Esophagus squamous epithelium (tissue), 5 donors: Measurements from ENCODE around the gene ENOSF1. TPM values are rescaled to one million over a fixed set of nuclear protein-coding genes. Genes with fewer than 3 reads are reported as not detected.

ENCODE experiments used
- DNase-seq: peaks from one replicate; lab custom pipeline; 2025; lab: John Stamatoyannopoulos, UW
- H3K27ac ChIP-seq, 4 donors: fragments of 200-600 bp; sonication (generic); one replicate each; pipeline ENCODE4 v1.5.1; 2016 to 2019; ENCODE audit warnings: mild to moderate bottlenecking in 1 of 4
- H3K27me3 ChIP-seq, 4 donors: fragments of 200-600 bp; sonication (generic); 1 replicate in 3 of 4; 2 replicates in 1 of 4; pipeline versions ENCODE4 v1.5.1 to v1.6.0; 2017 to 2021; ENCODE audit warnings: antibody characterized with exemption in 1 of 4
- H3K36me3 ChIP-seq, 3 donors: fragments of 200-600 bp; sonication (generic); one replicate each; pipeline ENCODE4 v1.5.1; 2016 to 2019
- H3K4me1 ChIP-seq, 3 donors: fragments of 200-600 bp; sonication (generic); one replicate each; pipeline ENCODE4 v1.5.1; 2017 to 2019
- H3K4me3 ChIP-seq, 4 donors: fragments of 200-600 bp; sonication (generic); 1 replicate in 3 of 4; 2 replicates in 1 of 4; pipeline ENCODE4 v1.5.1; 2016 to 2019; ENCODE audit warnings: mild to moderate bottlenecking in 2 of 4, moderate library complexity in 1 of 4
- H3K9me3 ChIP-seq, 3 donors: fragments of 200-600 bp; sonication (generic); one replicate each; pipeline ENCODE4 v1.5.1; 2016 to 2019
- CTCF ChIP-seq, 6 experiments: fragments of 450-650 bp in 4 of 6; fragments of 200-600 bp in 2 of 6; sonication (generic) in 2 of 6; IDR thresholded peaks; one replicate each; pipeline ENCODE4 v1.5.1; 2016 to 2019; ENCODE audit warnings: antibody characterized with exemption in 6 of 6, mild to moderate bottlenecking in 4 of 6, moderate library complexity in 4 of 6
- POLR2A ChIP-seq, 4 donors: fragments of 450-650 bp; IDR thresholded peaks; one replicate each; pipeline ENCODE4 v1.6.1; 2017; ENCODE audit warnings: antibody characterized with exemption in 4 of 4, mild to moderate bottlenecking in 4 of 4, moderate library complexity in 3 of 4
- WGBS, 2 donors: methylation state at CpG; one replicate each; pipeline ENCODE4 v1.1.5; 2018; 5-methylcytosine and 5-hydroxymethylcytosine counted together
- intact Hi-C: fragments of 100-400 bp; cut with DNase I; formaldehyde crosslinking; loops from one replicate; pipeline ENCODE4 v1.15.0; 2022
- total RNA-seq, 4 donors: library from RNA; depleted of rRNA; stranded (reverse); fragments of >200 nt; gene quantifications; one replicate each; pipeline ENCODE4 v1.1.0, GENCODE V29; 2016
- donor health status: DM: yes; HTN: yes; CAD: no.

The ENOSF1 gene
- total RNA-seq, 4 donors from 2014 or later: 31.7 to 63.7 (median 47.1) TPM

GRCh38 chr18:623761-624620 is 88.4 kb downstream of the ENOSF1 start:
- no peak for TF ChIP-seq POLR2A (IDR thresholded peaks at IDR 0.05)
- TF ChIP-seq CTCF (IDR thresholded peaks at IDR 0.05): peak; percentile 23 to 70 (median 48)
- no peak for DNase-seq
- intact Hi-C loops: loop anchor here (10.0 kb wide), 1 partner anchor 111 kb away; no protein-coding TSS in a partner anchor
- H3K4me3 ChIP-seq: no peak overlapping the region
- H3K27me3 ChIP-seq: no peaks in the 10 kb centered on the region
- no peaks in the 10 kb centered on the region for H3K4me1 ChIP-seq
- H3K9me3 ChIP-seq: no peaks in the 10 kb centered on the region
- no peaks in the 10 kb centered on the region for H3K36me3 ChIP-seq
- WGBS, 2 donors: 58 to 64% methylated on average over 11 of the region's 11 CpGs
- H3K27ac ChIP-seq: no peak overlapping the region

- no peak for DNase-seq
- TF ChIP-seq CTCF (IDR thresholded peaks at IDR 0.05): no peak
- TF ChIP-seq POLR2A (IDR thresholded peaks at IDR 0.05): no peak
- H3K9me3 ChIP-seq: no peaks in the 10 kb centered on the region
- H3K36me3 ChIP-seq: no peaks in the 10 kb centered on the region
- no peak overlapping the region for H3K27ac ChIP-seq
- H3K27me3 ChIP-seq: no peaks in the 10 kb centered on the region
- 72 to 79% methylated on average over 6 of the region's 6 CpGs for WGBS, 2 donors
- no peaks in the 10 kb centered on the region for H3K4me1 ChIP-seq
- H3K4me3 ChIP-seq: no peak overlapping the region
- intact Hi-C loops: loop anchor here (10.0 kb wide), 1 partner anchor 113 kb away; no protein-coding TSS in a partner anchor
Observed at GRCh38 chr18:622289-622688, 90.1 kb downstream of the ENOSF1 start.

GRCh38 chr18:621291-622043 is 91.0 kb downstream of the ENOSF1 start:
- no peaks in the 10 kb centered on the region for H3K36me3 ChIP-seq
- DNase-seq: no peak
- no peaks in the 10 kb centered on the region for H3K9me3 ChIP-seq
- no peak overlapping the region for H3K27ac ChIP-seq
- intact Hi-C loops: loop anchor here (10.0 kb wide), 1 partner anchor 113 kb away; no protein-coding TSS in a partner anchor
- TF ChIP-seq CTCF (IDR thresholded peaks at IDR 0.05) (no peak), POLR2A (IDR thresholded peaks at IDR 0.05) (no peak)
- H3K27me3 ChIP-seq: no peaks in the 10 kb centered on the region
- no peak overlapping the region for H3K4me3 ChIP-seq
- WGBS, 2 donors: 51 to 71% methylated on average over 5 to 7 of the region's 7 CpGs
- no peaks in the 10 kb centered on the region for H3K4me1 ChIP-seq

Other genes starting within 250 kb of the ENOSF1 start
- gene COLEC12, start 211.9 kb downstream of the ENOSF1 start, total RNA-seq: 10 to 100 TPM in 1 of 4 donors, 1 to 10 TPM in 3; 1.4 to 12.2 (median 4.0) TPM
- gene CETN1, start 132.2 kb downstream of the ENOSF1 start, total RNA-seq: not detected
- gene CLUL1, start 115.6 kb downstream of the ENOSF1 start, total RNA-seq: 1 to 10 TPM in 1 of 4 donors, not detected in 3; 2.3 TPM
- gene TYMS, start 55.0 kb downstream of the ENOSF1 start, total RNA-seq: 10 to 100 TPM in 3 of 4 donors, 1 to 10 TPM in 1; 6.7 to 29.6 (median 21.3) TPM
- gene YES1, start 99.6 kb upstream of the ENOSF1 start, total RNA-seq: 100 to 1,000 TPM; 105 to 143 (median 125) TPM
- gene ADCYAP1, start 192.2 kb upstream of the ENOSF1 start, total RNA-seq: 1 to 10 TPM in 1 of 4 donors, under 1 TPM in 1, not detected in 2; 0.29 to 2.7 TPM